ENCODE results near the gene DENND1A.

DENND1A gene

DNA sequence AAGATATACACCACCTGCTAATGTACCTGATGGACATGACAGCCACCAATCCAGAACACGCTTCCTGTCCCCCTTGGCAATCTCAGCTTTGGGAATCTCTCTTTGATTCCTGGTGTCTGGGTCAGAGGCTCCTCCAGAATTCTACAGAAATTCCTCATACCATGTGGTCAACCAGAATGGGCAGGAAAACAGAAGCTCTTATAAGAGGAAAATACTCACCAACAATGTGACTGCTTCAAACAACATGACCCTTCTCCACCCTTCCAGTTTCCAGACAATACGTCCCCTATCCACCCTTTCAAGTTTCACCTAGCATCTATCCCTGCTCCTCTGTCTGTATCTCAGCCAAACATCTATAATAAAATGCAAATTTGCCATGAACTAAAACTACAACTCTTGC, 247.2 kb downstream of the DENND1A start:
- TF ChIP-seq BHLHE40 (IDR thresholded peaks at IDR 0.05; ENCODE audit: borderline replicate concordance) = no peak
- TF ChIP-seq NFRKB (IDR thresholded peaks at IDR 0.05) = no peak
- TF ChIP-seq ARNT (IDR thresholded peaks at IDR 0.05) = no peak
- no peak for TF ChIP-seq FOXK2 (IDR thresholded peaks at IDR 0.05)
- no peak for TF ChIP-seq FOXA1 (IDR thresholded peaks at IDR 0.05)
- no peak for TF ChIP-seq SP1 (IDR thresholded peaks at IDR 0.05)
- TF ChIP-seq L3MBTL2 (conservative IDR thresholded peaks at IDR 0.05) = no peak
- TF ChIP-seq, protein P1, sequence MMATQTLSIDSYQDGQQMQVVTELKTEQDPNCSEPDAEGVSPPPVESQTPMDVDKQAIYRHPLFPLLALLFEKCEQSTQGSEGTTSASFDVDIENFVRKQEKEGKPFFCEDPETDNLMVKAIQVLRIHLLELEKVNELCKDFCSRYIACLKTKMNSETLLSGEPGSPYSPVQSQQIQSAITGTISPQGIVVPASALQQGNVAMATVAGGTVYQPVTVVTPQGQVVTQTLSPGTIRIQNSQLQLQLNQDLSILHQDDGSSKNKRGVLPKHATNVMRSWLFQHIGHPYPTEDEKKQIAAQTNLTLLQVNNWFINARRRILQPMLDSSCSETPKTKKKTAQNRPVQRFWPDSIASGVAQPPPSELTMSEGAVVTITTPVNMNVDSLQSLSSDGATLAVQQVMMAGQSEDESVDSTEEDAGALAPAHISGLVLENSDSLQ (IDR thresholded peaks at IDR 0.05) = no peak
- TF ChIP-seq HDGF (IDR thresholded peaks at IDR 0.05; ENCODE audit: borderline replicate concordance) = no peak
- TF ChIP-seq CTBP1 (IDR thresholded peaks at IDR 0.05; ENCODE audit: borderline replicate concordance) = no peak
- no peak for TF ChIP-seq FOXM1 (IDR thresholded peaks at IDR 0.05; ENCODE audit: borderline replicate concordance)
- TF ChIP-seq LEF1 (IDR thresholded peaks at IDR 0.05; ENCODE audit: borderline replicate concordance) = no peak
- TF ChIP-seq SUZ12 (IDR thresholded peaks at IDR 0.05) = no peak
- TF ChIP-seq ZNF384 (IDR thresholded peaks at IDR 0.05) = no peak
- TF ChIP-seq TARDBP (IDR thresholded peaks at IDR 0.05) = no peak
- no peak for TF ChIP-seq ELF4 (IDR thresholded peaks at IDR 0.05)
- CTCF ChIA-PET = no interaction called here
- POLR2A ChIA-PET = no interaction called here
- DNase-seq (ENCODE audit: extremely low spot score) = no peak

DNA sequence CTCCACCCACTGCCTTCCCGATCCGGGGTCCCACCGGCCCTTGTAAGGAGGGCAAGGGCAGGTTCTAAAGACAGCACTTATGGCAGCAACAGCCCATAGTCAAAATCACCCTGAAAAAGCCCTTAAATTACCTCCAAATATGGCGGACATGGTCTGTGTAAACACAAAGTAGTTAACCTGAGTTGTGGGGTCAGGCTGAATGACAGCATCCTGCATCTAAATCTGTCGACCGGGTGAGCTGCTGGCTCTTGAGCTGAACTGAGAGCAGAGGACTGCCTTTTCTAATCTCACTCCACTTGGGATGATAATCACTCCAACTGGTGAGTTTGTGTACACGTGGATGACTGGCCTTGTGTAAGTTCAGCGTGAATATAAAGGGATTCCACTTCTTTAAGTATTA, 249.6 kb downstream of the DENND1A start:
- POLR2A ChIA-PET = interaction anchor here (0.7 kb wide), 1 partner anchor 14 kb away, joined by 4 read pairs; no protein-coding TSS in a partner anchor
- CTCF ChIA-PET = no interaction called here
- TF ChIP-seq, protein P1 (IDR thresholded peaks at IDR 0.05) = peak; percentile 50; the same call in 1 of the 2 replicates
- TF ChIP-seq L3MBTL2 (conservative IDR thresholded peaks at IDR 0.05) (no peak), NFRKB (IDR thresholded peaks at IDR 0.05) (no peak)
- DNase-seq (ENCODE audit: extremely low spot score) = no peak

DNA sequence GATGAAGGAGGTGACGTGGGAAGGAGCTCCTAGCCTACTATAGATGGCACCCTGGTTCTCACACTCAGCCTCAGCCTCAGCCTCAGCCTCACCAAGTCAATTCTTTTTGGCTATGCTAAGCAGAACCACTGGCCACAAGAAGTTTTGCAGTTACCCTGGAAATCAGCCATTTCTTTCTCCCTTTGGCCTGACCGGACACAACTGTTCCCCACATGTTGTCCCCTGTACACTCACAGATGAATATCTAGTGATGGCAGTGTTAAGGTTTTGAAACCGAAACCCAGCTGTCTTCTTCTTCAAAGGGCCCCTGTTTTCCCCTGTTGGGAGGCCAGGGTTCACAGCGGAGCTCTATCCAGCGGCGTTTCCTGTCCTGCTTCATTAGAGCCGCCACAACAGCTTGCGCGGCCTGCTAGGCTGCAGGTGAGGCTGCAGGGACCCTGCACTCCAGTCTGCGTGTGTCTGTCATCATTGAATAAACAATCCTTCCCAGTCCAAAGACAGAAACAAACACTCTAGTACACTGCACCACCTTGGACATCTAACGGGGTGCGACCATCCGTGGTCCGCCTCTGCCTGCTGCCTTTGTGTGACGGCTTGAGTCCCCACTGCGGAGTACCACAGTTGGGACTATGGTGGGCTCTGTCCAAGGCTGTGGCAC, 250.5 kb downstream of the DENND1A start:
- DNase-seq (ENCODE audit: extremely low spot score) = no peak
- TF ChIP-seq CTBP1 (IDR thresholded peaks at IDR 0.05; ENCODE audit: borderline replicate concordance) (no peak), BHLHE40 (IDR thresholded peaks at IDR 0.05; ENCODE audit: borderline replicate concordance) (no peak), SUZ12 (IDR thresholded peaks at IDR 0.05) (no peak), ARNT (IDR thresholded peaks at IDR 0.05) (no peak), NFRKB (IDR thresholded peaks at IDR 0.05) (no peak), TARDBP (IDR thresholded peaks at IDR 0.05) (no peak), LEF1 (IDR thresholded peaks at IDR 0.05; ENCODE audit: borderline replicate concordance) (no peak)
- ChIA-PET POLR2A (no interaction called here), CTCF (no interaction called here)

DNA sequence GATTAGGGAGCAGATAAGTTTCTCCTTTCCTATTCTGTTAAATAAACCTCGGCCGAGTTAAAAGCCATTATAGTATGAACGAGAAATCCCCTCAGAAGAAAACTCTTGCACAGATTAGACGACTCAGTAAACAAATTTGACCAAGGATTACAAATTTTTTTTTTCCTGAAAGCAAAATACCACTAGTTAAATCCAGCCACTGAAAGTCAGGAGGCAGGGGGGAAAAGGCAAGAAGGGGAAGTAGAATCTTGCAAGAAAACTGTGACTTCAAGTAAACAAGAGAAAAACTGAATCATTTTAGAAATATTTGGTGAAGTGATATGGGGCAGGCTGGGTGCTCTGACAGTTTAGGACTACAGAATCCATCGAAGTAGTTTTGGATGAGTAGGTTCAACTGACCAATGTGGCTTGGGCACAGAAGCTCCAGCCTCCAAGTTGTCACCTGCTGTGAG, 251.0 kb downstream of the DENND1A start:
- POLR2A ChIA-PET = no interaction called here

DNA sequence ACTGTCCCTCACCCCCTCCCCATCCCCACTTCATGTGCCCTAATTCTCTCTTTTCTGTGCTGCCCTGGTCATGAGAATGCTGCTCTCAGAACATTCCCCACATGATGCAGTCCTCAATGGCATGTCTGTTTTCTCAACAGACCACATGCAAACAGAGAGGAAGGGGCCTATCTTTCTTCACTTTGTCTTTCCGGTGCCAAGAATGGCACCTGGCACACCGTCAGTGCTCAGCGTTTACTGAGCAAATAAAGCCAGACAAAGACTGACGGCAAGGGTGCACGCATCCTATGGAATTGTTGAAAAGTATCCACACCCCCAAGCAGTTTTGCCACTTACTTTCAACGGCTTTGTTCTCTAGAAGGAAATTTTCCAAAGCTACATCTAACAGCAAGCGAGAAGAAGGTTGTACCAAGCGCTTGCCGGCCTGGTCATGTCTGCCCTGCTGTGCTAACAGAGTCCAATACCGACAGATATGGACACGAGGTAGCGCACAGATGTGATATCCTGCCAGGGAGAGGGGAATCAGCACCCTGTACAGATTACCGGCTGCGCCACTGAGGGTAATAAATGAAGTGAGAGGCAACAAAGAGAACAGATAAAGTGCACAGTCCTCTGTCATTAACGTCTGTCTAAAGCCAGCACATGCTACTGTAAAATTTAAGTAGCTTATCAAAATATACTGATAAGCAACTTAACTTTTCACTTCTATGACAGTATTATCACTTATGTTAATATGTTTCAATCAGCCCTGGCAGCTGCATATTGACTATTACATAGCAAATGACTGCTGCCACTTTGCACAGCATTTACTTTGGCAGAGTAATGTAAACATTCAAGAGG, 251.7 kb downstream of the DENND1A start:
- POLR2A ChIA-PET = interaction anchor here (0.6 kb wide), 1 partner anchor 9 kb away, joined by 3 read pairs; no protein-coding TSS in a partner anchor
- TF ChIP-seq, protein P1 (IDR thresholded peaks at IDR 0.05) = peak; percentile 84
- TF ChIP-seq TARDBP (IDR thresholded peaks at IDR 0.05) = no peak
- peak; percentile 80 for TF ChIP-seq FOXA1 (IDR thresholded peaks at IDR 0.05)
- TF ChIP-seq NFRKB (IDR thresholded peaks at IDR 0.05) = no peak
- TF ChIP-seq FOXM1 (IDR thresholded peaks at IDR 0.05; ENCODE audit: borderline replicate concordance) = no peak
- peak; percentile 67; the same call in 1 of the 2 replicates for TF ChIP-seq CTBP1 (IDR thresholded peaks at IDR 0.05; ENCODE audit: borderline replicate concordance)
- TF ChIP-seq FOXK2 (IDR thresholded peaks at IDR 0.05) = no peak
- DNase-seq (ENCODE audit: extremely low spot score) = peak; percentile 45
- CTCF ChIA-PET = no interaction called here

More for the DNA sequence above, 251.0 kb downstream of the DENND1A start:
- no peak for TF ChIP-seq BHLHE40 (IDR thresholded peaks at IDR 0.05; ENCODE audit: borderline replicate concordance)
- TF ChIP-seq HDGF (IDR thresholded peaks at IDR 0.05; ENCODE audit: borderline replicate concordance) = no peak
- TF ChIP-seq LEF1 (IDR thresholded peaks at IDR 0.05; ENCODE audit: borderline replicate concordance) = no peak
- no peak for TF ChIP-seq FOXM1 (IDR thresholded peaks at IDR 0.05; ENCODE audit: borderline replicate concordance)
- TF ChIP-seq SUZ12 (IDR thresholded peaks at IDR 0.05) = no peak
- no peak for TF ChIP-seq L3MBTL2 (conservative IDR thresholded peaks at IDR 0.05)
- TF ChIP-seq CTBP1 (IDR thresholded peaks at IDR 0.05; ENCODE audit: borderline replicate concordance) = no peak
- TF ChIP-seq ELF4 (IDR thresholded peaks at IDR 0.05) = no peak
- CTCF ChIA-PET = no interaction called here
- no peak for DNase-seq (ENCODE audit: extremely low spot score)

DNA sequence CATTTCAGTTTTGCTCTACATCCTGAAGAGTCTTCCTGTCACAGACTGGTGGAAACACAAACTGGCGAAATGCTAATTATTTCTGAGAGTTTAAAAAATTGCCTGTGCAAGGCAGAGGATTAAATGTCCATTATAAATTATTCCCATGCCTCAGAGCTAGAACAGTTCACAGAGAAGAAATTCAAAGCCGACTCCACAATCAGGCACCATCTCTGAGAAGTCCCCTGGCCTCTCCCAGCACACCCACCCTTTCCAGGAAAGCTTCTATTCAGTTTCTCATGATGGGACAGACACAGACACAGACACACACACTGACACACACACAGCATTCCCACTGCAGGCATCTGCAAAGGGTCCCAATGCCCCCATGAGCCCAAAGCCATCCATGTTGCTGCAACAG, 253.1 kb downstream of the DENND1A start:
- POLR2A ChIA-PET = no interaction called here
- no peak for DNase-seq (ENCODE audit: extremely low spot score)
- CTCF ChIA-PET = no interaction called here
- no peak for TF ChIP-seq L3MBTL2 (conservative IDR thresholded peaks at IDR 0.05)
- no peak for TF ChIP-seq NFRKB (IDR thresholded peaks at IDR 0.05)
- TF ChIP-seq ZNF384 (IDR thresholded peaks at IDR 0.05) = no peak
- no peak for TF ChIP-seq HDGF (IDR thresholded peaks at IDR 0.05; ENCODE audit: borderline replicate concordance)
- no peak for TF ChIP-seq TARDBP (IDR thresholded peaks at IDR 0.05)
- TF ChIP-seq CTBP1 (IDR thresholded peaks at IDR 0.05; ENCODE audit: borderline replicate concordance) = no peak
- TF ChIP-seq FOXA1 (IDR thresholded peaks at IDR 0.05) = no peak
- TF ChIP-seq BHLHE40 (IDR thresholded peaks at IDR 0.05; ENCODE audit: borderline replicate concordance) = no peak
- no peak for TF ChIP-seq SP1 (IDR thresholded peaks at IDR 0.05)
- no peak for TF ChIP-seq FOXK2 (IDR thresholded peaks at IDR 0.05)
- no peak for TF ChIP-seq LEF1 (IDR thresholded peaks at IDR 0.05; ENCODE audit: borderline replicate concordance)
- no peak for TF ChIP-seq SUZ12 (IDR thresholded peaks at IDR 0.05)
- no peak for TF ChIP-seq FOXM1 (IDR thresholded peaks at IDR 0.05; ENCODE audit: borderline replicate concordance)
- TF ChIP-seq ARNT (IDR thresholded peaks at IDR 0.05) = no peak
- no peak for TF ChIP-seq ELF4 (IDR thresholded peaks at IDR 0.05)
- TF ChIP-seq, protein P1 (IDR thresholded peaks at IDR 0.05) = no peak

All from HEK293T (cell line).